ENCODE measurements around the gene PTPN3. TPM values are rescaled to one million over a fixed set of nuclear protein-coding genes. Genes with fewer than 3 reads are reported as not detected.

PTPN3 gene
- total and polyA plus RNA-seq, 2 experiments from 2014 or later: 1.4 to 2.6 TPM

- Histone ChIP-seq H3K4me1 (ENCODE audit: insufficient read depth) (no peaks in the 10 kb centered on the region), H4K20me1 (replicated peaks; ENCODE audit: insufficient read depth) (no peaks in the 10 kb centered on the region), H3K79me2 (replicated peaks; ENCODE audit: insufficient read depth) (no peaks in the 10 kb centered on the region), H3K27me3 (ENCODE audit: insufficient read depth) (no peaks in the 10 kb centered on the region), H3K27ac (ENCODE audit: low read depth) (no peak overlapping the region), H2AFZ (no peak overlapping the region), H3F3A (replicated peaks; ENCODE audit: low read depth) (no peaks in the 10 kb centered on the region), H3K9me2 (ENCODE audit: insufficient read depth) (no peaks in the 10 kb centered on the region), H3K4me2 (no peak overlapping the region), H3K36me3 (ENCODE audit: insufficient read depth) (no peaks in the 10 kb centered on the region), H3K4me3 (no peak overlapping the region)
- no peak overlapping the region for H3K4me3 Mint-ChIP-seq
- peaks cover 6% of the 10 kb centered on the region; the same call in 2 of the 3 replicates for H3K36me3 Mint-ChIP-seq (ENCODE audit: low read depth)
- H3K27ac Mint-ChIP-seq: no peak overlapping the region
- H3K9me3 Mint-ChIP-seq: no peaks in the 10 kb centered on the region; the same call in 2 of the 3 replicates
- no peak for ATAC-seq
- TF ChIP-seq STAT1 (IDR thresholded peaks at IDR 0.05; ENCODE audit: unreplicated experiment): no peak
- TF ChIP-seq REST (IDR thresholded peaks at IDR 0.05; ENCODE audit: unreplicated experiment): no peak
- TF ChIP-seq ZNF331 (CRISPR knock-in tag; IDR thresholded peaks at IDR 0.05; ENCODE audit: low read depth): no peak
- TF ChIP-seq NANOG (IDR thresholded peaks at IDR 0.05; ENCODE audit: borderline replicate concordance): no peak
- no peak for TF ChIP-seq ETS1 (IDR thresholded peaks at IDR 0.05)
- no peak for TF ChIP-seq CREB1 (CRISPR knock-in tag; IDR thresholded peaks at IDR 0.05; ENCODE audit: low read depth)
- TF ChIP-seq CTCF (conservative IDR thresholded peaks at IDR 0.05; ENCODE audit: low read depth in 2 of 2): no peak
- no peak for TF ChIP-seq ZNF114 (CRISPR knock-in tag; IDR thresholded peaks at IDR 0.05)
- TF ChIP-seq POLR2AphosphoS5 (IDR thresholded peaks at IDR 0.05; ENCODE audit: low read depth): no peak
- TF ChIP-seq JUNB (IDR thresholded peaks at IDR 0.05; ENCODE audit: unreplicated experiment): no peak
- TF ChIP-seq ZNF462 (CRISPR knock-in tag; IDR thresholded peaks at IDR 0.05): no peak
- TF ChIP-seq EZH2phosphoT487 (IDR thresholded peaks at IDR 0.05; ENCODE audit: unreplicated experiment): no peak
- TF ChIP-seq EZH2 (IDR thresholded peaks at IDR 0.05; ENCODE audit: low read depth, unreplicated experiment): no peak
- DNase-seq (ENCODE audit: low spot score): no peak
- peaks cover 3% of the 10 kb centered on the region; the same call in 1 of the 3 replicates for H3K4me1 Mint-ChIP-seq
- no peaks in the 10 kb centered on the region for H3K27me3 Mint-ChIP-seq (ENCODE audit: insufficient read depth, low read depth, poor library complexity)
These were observed 115.5 kb downstream of the PTPN3 start for GRCh38 chr9:109382585-109382984.
